Endothelial cell of umbilical vein (primary cell): ENCODE measurements around the gene RADIL.

Experiments used
- CTCF ChIP-seq, 2 donors: IDR thresholded peaks; 1 replicate in 1 of 2; 2 replicates in 1 of 2; pipeline ENCODE4 v1.5.1; 2011; ENCODE audit warnings: low read length in 2 of 2, mild to moderate bottlenecking in 2 of 2, moderate library complexity in 2 of 2, control low read depth in 1 of 2, inconsistent platforms in 1 of 2, low read depth in 1 of 2; ENCODE audit not compliant: insufficient read depth in 1 of 2; ENCODE audit errors: extremely low read depth in 1 of 2
- MYC ChIP-seq: IDR thresholded peaks from one replicate; pipeline ENCODE4 v1.6.1; 2011; ENCODE audit warnings: mild to moderate bottlenecking, low read depth, low read length
- POLR2A ChIP-seq: IDR thresholded peaks from 2 replicates; pipeline ENCODE4 v1.6.1; 2012; ENCODE audit warnings: low read depth, mild to moderate bottlenecking, control low read depth, low read length

- TF ChIP-seq MYC (no peak), POLR2A (no peak), CTCF (IDR thresholded peaks at IDR 0.05; ENCODE audit: extremely low read depth in 1 of 2, insufficient read depth in 1 of 2, low read depth in 1 of 2, low read length in 2 of 2) (no peak)
Measured at GRCh38 chr7:4758111-4758510, 125.4 kb downstream of the RADIL start.
